HG03442 (cell line): ENCODE data around the gene PRKAG2.
"Not testable (repeated sequence)": the region's sequence is repeated elsewhere in the genome, so short reads cannot be mapped to it uniquely, and the experiment has no call there.

Experiments used
- ATAC-seq: cut with Tn5 transposase; IDR thresholded peaks from one replicate; pipeline ENCODE4 v1.9.1; 2021; ENCODE audit warnings: mild to moderate bottlenecking, moderate library complexity; ENCODE audit not compliant: unreplicated experiment

PRKAG2 gene

DNA sequence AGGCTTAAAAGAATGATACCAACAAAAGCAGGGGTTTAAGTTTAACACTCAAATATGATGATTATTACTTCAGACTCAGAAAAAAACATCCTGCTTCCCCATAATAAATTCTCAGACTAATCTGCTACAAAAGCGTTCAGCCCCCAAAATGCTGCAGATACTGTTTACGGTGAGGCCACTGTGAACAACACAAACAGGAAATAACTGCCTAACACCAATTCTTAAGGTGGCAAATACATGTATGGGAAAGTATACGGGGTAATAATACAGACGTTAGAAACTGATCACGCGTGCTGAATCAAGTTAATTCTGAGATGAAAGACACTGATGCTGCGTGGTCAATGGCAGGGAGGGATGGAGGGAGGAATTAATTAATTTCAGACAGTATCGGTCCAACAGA lies 295.2 kb downstream of the PRKAG2 start:
- ATAC-seq = no peak

DNA sequence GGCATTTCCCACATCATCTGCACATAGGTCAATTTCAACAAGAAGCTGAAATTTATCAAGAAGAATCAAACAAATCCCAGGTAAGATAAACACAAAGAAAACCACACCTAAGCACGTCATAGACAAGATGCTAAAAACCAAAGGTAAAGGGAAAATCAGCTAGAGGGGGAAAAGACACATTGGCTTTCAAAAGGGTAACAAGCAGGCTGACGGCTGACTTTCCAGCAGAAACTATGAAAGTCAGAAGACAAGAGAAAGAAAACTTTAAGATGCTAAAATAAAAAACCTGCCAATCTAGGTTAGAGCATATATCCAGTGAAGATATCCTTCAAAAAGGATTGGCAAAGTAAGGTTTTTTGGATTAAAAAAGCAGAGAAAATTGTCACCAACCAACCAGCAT lies 297.3 kb downstream of the PRKAG2 start:
- no peak for ATAC-seq

GRCh38 chr7:151575410-151575809 lies 301.5 kb downstream of the PRKAG2 start:
- ATAC-seq = no peak

DNA sequence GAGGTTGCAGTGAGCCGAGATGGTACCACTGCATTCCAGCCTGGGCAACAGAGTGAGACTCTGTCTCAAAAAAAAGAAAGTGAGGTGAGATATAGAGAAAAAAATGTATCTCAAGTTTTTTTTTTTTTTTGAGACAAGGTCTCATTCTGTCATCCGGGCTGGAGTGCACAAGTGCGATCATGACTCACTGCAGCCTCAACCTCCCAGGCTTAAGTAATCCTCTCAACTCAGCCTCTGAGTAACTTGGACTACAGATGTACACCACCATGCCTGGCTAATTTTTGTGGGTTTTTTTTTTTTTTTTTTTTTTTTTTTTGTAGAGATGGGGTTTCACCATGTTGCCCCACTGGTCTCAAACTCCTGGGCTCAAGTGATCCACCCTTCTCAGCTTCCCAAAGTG lies 303.9 kb downstream of the PRKAG2 start:
- not testable (repeated sequence) for ATAC-seq

- ATAC-seq = no peak
Measured at GRCh38 chr7:151572136-151572535, 304.8 kb downstream of the PRKAG2 start.

DNA sequence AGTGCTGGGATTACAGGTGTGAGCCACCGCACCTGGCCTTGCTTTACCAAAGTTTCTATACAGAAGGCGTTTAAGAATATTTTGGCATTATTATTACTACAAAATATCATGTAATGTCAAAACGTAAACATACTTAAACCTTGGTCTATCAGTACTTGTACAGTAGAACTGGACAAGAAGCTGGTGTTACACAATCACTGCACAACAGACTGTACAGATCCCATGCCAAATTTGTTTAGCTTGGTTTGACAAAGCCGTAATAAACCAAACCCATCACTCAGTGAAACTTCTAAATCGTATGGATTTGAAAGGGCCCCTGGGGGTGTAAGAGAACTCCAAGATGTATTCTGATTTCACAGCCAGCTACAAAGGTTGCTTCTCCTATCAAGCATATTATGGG lies 305.4 kb downstream of the PRKAG2 start:
- no peak for ATAC-seq

DNA sequence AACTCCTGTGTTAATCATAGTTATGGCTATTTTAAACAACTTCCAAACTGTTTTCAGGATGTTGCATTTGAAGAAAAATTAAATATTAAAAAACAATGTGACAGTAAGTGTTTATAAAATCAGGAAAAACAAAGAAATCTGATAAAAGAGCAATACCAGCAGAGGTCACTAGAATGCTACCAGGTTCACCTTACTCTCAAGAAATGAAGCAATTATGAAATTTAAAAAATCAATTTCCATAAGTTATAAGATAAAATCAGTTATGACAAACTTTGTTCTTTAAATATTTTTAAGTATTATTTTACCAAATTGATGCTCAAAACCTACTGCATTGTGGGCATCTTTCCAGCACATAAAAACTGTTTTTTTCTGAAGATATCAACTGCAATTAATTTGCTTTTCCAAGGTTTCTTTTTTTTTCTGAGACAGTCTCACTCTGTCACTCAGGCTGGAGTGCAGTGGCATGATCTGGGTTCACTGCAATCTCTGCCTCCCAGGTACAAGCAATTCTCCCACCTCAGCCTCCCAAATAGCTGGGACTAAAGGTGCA lies 306.5 kb downstream of the PRKAG2 start:
- no peak for ATAC-seq

- ATAC-seq = no peak
Measured at GRCh38 chr7:151568956-151569940, 307.7 kb downstream of the PRKAG2 start.

DNA sequence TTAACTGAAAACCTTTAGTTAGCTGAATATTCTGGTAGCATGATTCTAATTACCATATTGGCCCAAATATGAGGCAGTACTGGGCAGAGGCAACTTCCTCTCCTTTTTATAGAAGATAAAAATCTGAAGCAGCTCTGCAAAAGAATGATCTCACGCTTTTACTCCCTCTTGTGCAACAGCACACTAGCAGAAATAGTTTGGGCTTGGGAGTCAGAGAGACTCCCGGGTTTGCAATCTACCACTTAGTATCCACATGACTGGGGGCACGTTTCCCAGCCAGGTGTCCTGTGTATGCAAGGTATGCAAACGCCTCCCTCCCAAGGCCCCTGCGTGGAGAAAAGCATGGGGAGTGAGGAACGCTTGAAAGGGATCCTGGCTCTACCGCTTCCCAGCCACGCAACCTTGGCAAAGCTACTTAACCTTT lies 310.0 kb downstream of the PRKAG2 start:
- no peak for ATAC-seq

DNA sequence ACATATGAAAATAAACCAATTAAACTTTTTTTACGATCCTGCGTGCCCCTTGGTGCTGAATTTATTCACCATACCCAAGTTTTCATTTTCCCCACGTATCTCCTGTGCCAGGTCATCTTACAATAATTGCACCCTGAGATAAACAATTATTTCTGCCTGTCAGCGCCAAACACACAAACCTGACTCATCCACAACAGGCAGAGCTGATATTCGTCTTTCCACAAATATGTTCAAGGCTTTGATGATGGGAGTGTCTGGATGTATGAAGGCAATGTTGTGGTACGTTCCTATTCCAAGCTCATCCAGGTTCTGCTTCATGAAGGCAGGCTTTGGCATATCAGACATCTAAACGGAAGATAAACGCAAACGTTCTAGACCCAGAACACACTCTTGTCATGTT lies 311.4 kb downstream of the PRKAG2 start:
- ATAC-seq = no peak

GRCh38 chr7:151560243-151560642 lies 316.7 kb downstream of the PRKAG2 start:
- ATAC-seq = no peak

DNA sequence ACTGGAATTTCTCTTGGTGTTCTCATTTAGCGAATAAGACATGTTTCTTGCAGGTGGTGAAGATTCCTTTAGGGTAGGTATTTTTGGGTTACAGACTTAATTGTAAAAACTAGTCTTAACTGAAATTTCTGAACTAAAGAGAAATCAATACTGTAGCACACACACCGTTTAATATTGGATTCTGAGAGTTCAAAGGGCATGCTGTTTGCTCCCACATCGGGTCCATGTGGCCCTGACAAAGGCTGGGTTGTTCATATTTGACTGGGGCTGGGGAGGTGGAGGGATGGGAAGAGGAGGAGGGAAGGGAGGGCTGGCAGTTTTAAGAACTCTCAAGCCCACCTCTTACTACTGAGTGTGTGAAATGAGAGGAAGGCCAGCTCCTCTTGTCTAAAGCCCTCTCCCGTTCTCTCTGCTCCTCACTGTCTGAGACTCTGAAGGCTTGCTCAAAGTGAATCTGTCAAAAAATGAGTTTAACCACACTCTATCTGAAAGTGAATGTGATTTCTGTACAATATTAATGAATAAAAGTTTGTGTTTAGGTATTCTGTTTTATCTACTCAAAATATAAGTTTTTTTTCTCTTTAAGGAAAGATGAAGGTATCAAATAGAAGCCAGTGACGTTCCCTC lies 317.2 kb downstream of the PRKAG2 start:
- no peak for ATAC-seq

GRCh38 chr7:151558575-151558974 lies 318.3 kb downstream of the PRKAG2 start:
- ATAC-seq = no peak

DNA sequence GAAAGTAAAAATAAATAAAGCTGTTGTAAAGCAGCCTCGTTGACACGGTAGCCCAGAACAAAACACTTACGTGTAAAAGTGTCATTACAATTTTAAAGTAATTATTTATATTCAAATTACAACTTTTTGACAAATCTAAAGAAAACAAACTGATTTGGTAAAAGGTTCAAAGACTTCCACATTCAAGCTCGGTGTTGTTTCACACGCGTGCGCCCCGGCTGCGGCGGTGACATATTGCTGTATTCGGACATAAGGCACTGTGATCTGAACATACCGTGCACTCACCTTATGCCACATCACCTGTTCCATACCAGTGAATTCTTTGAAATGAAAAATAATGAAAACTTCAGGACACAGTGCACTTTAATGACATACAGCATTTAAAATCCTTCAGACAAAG lies 320.3 kb downstream of the PRKAG2 start:
- ATAC-seq = no peak

DNA sequence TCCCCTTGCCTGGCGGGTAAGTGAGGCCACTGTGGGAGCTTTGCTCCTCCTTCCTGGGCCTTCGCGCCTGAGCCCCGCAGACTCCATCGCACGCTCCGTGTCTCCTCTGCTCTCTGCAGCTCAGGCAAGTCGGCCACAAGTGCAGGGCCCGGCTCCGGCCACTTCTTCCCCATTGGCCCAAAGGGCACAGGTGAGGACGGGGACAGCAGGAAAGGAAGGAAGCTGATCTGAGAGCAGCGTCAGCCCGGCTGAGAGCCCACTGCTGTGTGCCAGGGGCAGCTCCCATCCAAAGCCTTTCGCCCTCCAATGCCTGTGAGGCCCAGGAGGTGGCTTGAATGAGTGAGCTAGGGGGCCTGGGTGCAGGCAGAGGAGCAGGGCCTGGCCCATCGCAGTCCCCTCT lies 323.6 kb downstream of the PRKAG2 start:
- ATAC-seq = no peak

DNA sequence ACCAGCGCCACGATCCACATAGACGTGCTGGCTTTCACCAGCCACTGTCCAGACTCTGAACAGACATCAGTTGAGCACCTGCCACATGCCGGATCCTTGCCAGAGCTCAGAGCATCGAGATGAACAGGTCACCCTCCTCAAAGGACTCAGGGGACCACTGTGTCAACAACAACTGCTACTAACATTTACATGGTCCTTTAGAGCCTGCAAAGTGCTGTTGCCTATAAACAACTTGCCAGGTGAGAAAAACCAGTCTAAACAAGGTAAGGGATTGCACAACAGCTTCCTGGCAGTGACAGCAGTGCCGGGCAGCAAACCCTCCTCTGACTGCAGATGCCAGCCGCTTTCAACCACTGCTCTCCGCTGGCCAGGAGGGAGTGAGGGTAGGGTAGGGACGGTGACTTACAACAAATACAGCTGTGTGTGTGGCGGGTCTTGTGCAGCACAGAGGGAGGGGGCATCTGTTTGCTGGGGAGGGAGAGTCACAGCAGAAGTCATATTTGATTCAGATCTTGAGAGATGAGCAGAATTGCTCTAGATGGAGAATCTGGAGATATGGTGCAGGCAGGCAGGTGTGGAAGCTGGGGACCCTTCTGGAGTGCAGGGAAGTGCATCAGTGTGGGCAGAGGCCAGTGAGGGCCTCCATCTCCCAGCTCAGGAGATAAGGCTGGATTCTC lies 324.4 kb downstream of the PRKAG2 start:
- no peak for ATAC-seq

DNA sequence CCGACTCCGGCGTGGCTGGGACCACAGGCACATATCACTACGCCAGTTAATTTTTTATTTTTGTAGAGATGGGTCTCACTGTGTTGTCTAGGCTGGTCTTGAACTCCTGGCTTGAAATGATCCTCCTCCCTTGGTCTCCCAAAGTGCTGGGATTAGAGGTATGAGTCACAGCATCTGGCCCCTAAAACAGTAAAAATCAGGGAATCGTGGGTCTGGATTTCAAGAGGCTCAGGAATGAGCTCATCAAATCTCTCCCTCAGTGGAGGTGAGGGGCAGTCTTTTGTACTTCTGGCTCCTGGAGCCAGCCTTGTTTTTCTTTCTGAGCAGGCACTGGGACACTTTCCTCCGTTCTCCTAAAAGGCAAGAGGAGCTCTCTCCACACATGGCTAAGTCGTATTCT lies 325.1 kb downstream of the PRKAG2 start:
- ATAC-seq = no peak

- no peak for ATAC-seq
Measured at GRCh38 chr7:151550656-151551286, 326.1 kb downstream of the PRKAG2 start.

DNA sequence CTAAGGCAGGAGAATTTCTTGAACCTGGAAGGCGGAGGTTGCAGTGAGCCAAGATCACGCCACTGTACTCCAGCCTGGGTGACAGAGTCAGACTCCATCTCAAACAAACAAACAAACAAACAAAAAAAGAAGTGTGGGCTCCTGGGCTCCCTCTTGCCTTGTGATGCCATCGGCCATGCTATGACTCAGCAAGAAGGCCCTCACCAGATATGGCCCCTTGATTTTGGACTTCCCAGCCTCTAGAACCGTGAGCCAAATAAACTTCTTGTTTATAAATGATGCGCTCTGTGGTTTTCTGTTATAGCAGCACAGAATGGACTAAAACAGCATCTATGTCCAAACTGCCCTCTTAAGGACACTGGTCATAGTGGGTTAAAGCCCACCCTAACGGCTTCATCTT lies 327.3 kb downstream of the PRKAG2 start:
- no peak for ATAC-seq

- ATAC-seq = no peak
Measured at GRCh38 chr7:151549083-151549482, 327.8 kb downstream of the PRKAG2 start.

- ATAC-seq = no peak
Measured at GRCh38 chr7:151544183-151544582, 332.7 kb downstream of the PRKAG2 start.
